Type B pancreatic cell (in vitro differentiated cells): Measurements from ENCODE around the gene ANK2. TPM values are rescaled to one million over a fixed set of nuclear protein-coding genes. Genes with fewer than 3 reads are reported as not detected.
"Not testable (repeated sequence)": the region's sequence is repeated elsewhere in the genome, so short reads cannot be mapped to it uniquely, and the experiment has no call there.

Experiments
- DNase-seq: peaks from one replicate; pipeline ENCODE4 v3.0.0; 2021; ENCODE audit warnings: mixed read lengths; ENCODE audit not compliant: unreplicated experiment; ENCODE audit errors: extremely low spot score
- H3K27ac Mint-ChIP-seq: 2 replicates; pipeline ENCODE4 v1.8.0; 2021; ENCODE audit warnings: mild to moderate bottlenecking, mixed read lengths
- H3K27me3 Mint-ChIP-seq: 2 replicates; pipeline ENCODE4 v1.8.0; 2021; ENCODE audit warnings: mixed read lengths
- H3K36me3 Mint-ChIP-seq: 2 replicates; pipeline ENCODE4 v1.8.0; 2021; ENCODE audit warnings: mixed read lengths
- H3K4me1 Mint-ChIP-seq: one replicate; pipeline ENCODE4 v1.8.0; 2021; ENCODE audit warnings: mixed read lengths; ENCODE audit not compliant: unreplicated experiment
- H3K4me3 Mint-ChIP-seq: 2 replicates; pipeline ENCODE4 v1.8.0; 2021; ENCODE audit warnings: mild to moderate bottlenecking, mixed read lengths
- H3K9me3 Mint-ChIP-seq: 2 replicates; pipeline ENCODE4 v1.8.0; 2021; ENCODE audit warnings: mixed read lengths
- total RNA-seq: library from RNA; stranded (reverse); gene quantifications from 2 replicates; pipeline ENCODE4 v1.2.1, GENCODE V29; 2021; ENCODE audit warnings: low replicate concordance
- TF ChIP-seq, protein P1 (sequence below): fragments of 200-600 bp; sonication (generic); conservative IDR thresholded peaks from 2 replicates; pipeline ENCODE4 v1.5.0; 2021; ENCODE audit warnings: antibody characterized with exemption, mild to moderate bottlenecking

ANK2 gene
- total RNA-seq, 1 donor from 2014 or later: 27.7 TPM

DNA sequence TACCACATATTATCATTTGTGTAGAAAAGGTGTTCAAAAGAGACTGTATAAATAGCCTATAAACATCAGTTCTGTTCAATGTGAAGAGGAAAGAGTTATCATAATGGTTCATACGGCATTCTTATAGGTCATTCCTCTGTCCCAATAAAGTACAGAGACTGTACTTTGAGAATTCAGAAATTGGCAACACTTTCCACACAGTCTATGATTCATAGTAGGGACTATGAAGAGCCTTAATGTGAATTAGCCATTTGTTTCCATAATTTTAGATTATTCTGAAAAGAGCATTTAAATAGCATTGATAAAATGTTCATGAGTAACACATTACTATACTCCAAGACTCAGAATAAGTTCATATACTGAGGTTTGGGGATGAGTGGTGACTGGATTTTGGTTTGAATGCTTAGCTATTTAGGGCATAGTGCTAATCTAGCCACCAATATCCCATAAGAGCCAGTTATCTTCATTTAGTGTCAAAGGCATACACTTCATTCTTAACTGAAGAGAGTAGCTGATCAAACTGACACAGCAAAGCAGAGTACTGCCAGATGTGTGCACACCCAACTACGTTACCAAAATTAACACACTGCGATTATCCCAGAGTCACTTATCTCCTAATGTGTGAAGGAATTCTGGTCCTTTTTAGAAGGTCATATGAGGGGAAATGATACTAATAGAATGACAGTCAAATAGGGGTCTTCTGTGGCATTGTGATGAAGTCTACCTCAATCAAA lies 10.2 kb downstream of the ANK2 start:
- TF ChIP-seq, protein P1, sequence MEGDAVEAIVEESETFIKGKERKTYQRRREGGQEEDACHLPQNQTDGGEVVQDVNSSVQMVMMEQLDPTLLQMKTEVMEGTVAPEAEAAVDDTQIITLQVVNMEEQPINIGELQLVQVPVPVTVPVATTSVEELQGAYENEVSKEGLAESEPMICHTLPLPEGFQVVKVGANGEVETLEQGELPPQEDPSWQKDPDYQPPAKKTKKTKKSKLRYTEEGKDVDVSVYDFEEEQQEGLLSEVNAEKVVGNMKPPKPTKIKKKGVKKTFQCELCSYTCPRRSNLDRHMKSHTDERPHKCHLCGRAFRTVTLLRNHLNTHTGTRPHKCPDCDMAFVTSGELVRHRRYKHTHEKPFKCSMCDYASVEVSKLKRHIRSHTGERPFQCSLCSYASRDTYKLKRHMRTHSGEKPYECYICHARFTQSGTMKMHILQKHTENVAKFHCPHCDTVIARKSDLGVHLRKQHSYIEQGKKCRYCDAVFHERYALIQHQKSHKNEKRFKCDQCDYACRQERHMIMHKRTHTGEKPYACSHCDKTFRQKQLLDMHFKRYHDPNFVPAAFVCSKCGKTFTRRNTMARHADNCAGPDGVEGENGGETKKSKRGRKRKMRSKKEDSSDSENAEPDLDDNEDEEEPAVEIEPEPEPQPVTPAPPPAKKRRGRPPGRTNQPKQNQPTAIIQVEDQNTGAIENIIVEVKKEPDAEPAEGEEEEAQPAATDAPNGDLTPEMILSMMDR: no peak
- peaks cover 19% of the 10 kb centered on the region for H3K27me3 Mint-ChIP-seq
- peaks cover 3% of the 10 kb centered on the region for H3K4me1 Mint-ChIP-seq
- no peaks in the 10 kb centered on the region for H3K9me3 Mint-ChIP-seq
- H3K36me3 Mint-ChIP-seq: no peaks in the 10 kb centered on the region
- H3K27ac Mint-ChIP-seq: no peak overlapping the region
- no peak overlapping the region for H3K4me3 Mint-ChIP-seq
- no peak for DNase-seq

DNA sequence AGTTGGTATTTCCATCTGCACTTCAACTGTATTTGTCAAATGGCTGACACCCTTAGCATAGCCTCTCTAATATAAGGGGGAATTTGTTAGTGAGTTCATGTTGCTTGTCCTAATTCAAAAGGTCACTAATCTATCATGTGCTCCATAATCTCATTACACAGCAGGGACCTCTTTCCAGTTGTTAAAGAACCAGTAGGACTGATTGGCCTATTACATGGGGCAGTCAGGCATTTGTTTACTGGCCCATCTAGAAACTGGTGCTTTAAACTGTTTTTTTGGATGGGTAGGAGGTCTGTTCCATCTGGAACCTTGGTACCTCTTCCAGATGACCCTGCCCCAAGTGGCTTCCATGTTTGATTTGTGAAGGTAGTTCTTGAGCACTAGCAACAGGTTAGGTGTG lies 11.4 kb downstream of the ANK2 start:
- H3K27ac Mint-ChIP-seq: no peak overlapping the region
- H3K4me1 Mint-ChIP-seq: peaks cover 3% of the 10 kb centered on the region
- TF ChIP-seq, protein P1: no peak
- H3K4me3 Mint-ChIP-seq: no peak overlapping the region
- H3K36me3 Mint-ChIP-seq: no peaks in the 10 kb centered on the region
- DNase-seq: no peak
- H3K27me3 Mint-ChIP-seq: peaks cover 22% of the 10 kb centered on the region
- no peaks in the 10 kb centered on the region for H3K9me3 Mint-ChIP-seq

DNA sequence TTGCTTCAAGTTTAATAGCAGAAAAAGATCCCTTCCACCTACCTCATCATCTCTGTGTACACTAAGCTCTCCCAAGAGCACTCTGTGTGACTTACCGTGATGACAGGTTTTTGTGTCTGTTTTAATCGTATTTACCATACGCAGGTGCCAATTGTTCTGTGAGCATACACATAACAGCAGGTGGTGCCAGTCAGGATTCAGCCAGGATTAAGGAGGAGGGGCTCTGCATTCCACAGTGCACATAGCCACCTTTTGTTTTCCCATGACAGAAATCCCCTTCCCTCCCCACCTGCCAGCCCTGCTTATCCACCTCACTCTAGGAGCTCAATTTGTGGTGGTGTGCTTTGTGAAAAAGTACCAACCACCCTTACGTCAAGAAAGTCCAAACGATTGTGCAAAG lies 14.8 kb downstream of the ANK2 start:
- DNase-seq: no peak
- H3K4me3 Mint-ChIP-seq: no peak overlapping the region

DNA sequence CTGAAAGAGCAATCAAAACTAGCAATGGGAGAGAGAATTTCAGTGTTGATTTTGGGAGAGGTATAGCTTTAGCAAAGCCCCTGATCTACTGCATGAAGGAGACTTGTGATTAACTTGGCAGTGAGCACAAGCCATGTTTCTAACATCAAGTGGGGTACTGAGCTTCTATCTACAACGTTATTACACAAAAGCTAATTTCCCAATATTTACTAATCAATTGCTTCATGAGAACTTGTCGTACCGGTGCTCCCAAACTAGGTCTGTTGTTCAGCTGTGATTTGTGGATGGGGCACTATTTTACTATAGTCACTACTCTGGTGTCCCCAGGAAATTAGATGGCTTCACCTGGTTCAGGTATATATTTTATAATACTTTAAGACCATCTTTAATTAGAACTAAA lies 16.2 kb downstream of the ANK2 start:
- TF ChIP-seq, protein P1: no peak
- Mint-ChIP-seq H3K36me3 (no peaks in the 10 kb centered on the region), H3K9me3 (no peaks in the 10 kb centered on the region), H3K27ac (no peak overlapping the region), H3K27me3 (peaks cover 56% of the 10 kb centered on the region), H3K4me1 (peaks cover 7% of the 10 kb centered on the region), H3K4me3 (no peak overlapping the region)
- no peak for DNase-seq

More for the DNA sequence above, 14.8 kb downstream of the ANK2 start:
- Mint-ChIP-seq H3K4me1 (peaks cover 3% of the 10 kb centered on the region), H3K27me3 (peaks cover 45% of the 10 kb centered on the region), H3K9me3 (no peaks in the 10 kb centered on the region), H3K27ac (no peak overlapping the region), H3K36me3 (no peaks in the 10 kb centered on the region)
- TF ChIP-seq, protein P1: no peak

DNA sequence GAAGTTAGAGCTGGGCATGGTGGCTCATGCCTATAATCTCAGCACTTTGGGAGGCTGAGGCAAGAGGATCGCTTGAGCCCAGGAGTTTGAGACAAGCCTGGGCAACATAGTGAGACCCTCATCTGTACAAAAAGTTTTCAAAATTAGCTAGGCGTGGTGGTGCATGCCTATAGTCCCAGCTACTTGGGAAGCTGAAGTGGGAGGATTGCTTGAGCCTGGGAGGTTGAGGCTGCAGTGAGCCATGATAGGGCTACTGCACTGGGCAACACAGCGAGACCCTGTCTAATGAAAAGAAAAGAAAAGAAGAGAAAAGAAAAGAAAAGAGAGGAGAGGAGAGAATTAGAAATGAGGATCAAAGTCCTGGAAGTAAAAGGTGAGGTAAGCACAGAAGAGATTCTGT lies 19.3 kb downstream of the ANK2 start:
- not testable (repeated sequence) for H3K4me3 Mint-ChIP-seq, H3K36me3 Mint-ChIP-seq, DNase-seq, H3K9me3 Mint-ChIP-seq, H3K27ac Mint-ChIP-seq
- Mint-ChIP-seq H3K4me1 (peaks cover 11% of the 10 kb centered on the region), H3K27me3 (peaks cover 68% of the 10 kb centered on the region)

DNA sequence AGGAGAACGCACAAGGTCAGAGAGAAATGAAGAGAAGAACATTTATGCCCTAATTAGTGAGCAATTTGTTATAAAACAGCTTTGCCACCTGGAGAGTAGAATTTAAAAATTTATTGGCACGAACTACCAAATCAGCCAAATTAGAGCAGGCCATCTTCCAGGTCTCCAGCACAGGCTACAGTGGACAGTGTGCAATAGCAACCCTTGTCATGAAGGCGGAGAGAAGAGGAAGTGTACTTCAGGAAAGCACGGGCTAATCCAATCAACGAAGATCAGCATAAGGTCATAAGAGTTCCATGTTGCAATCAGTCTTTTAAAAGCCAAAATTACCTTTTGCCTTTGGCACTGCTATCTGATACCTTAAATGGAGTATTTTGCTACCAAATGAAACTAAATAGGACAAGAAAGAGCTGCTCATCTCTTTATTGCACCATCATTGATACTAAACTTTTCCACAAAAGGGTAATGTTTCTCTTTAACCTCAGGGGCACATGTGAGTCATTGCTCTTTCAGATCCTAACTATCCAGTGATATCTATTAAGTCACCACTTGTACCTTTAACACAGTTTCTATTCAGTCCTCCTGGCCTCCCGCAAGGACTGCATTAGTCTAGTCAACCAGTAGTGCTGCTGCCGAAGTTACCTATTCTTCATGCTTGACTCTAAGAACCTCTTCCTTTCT lies 19.9 kb downstream of the ANK2 start:
- Mint-ChIP-seq H3K9me3 (no peaks in the 10 kb centered on the region), H3K36me3 (no peaks in the 10 kb centered on the region), H3K27me3 (peaks cover 66% of the 10 kb centered on the region), H3K4me3 (no peak overlapping the region), H3K4me1 (peaks cover 9% of the 10 kb centered on the region), H3K27ac (no peak overlapping the region)
- DNase-seq: no peak
- TF ChIP-seq, protein P1: no peak
